GM21390 (cell line): Measurements from ENCODE around the gene C1orf53.
A peak's percentile ranks its signal among the peaks of the same experiment; 100 is the strongest.
"Not testable (repeated sequence)": the region's sequence is repeated elsewhere in the genome, so short reads cannot be mapped to it uniquely, and the experiment has no call there.

Source experiments
- ATAC-seq: cut with Tn5 transposase; IDR thresholded peaks from one replicate; pipeline ENCODE4 v1.9.1; 2021; ENCODE audit not compliant: unreplicated experiment

Gene C1orf53

GRCh38 chr1:197902454-197903195 lies at the start of gene C1orf53:
C1orf53 (plus strand) TSS chr1:197902630; CDS start chr1:197902650, 20 bp downstream.
- ATAC-seq: peak; percentile 97

- not testable (repeated sequence) for ATAC-seq
Observed at GRCh38 chr1:197855751-197856150, 46.7 kb upstream of the C1orf53 start.

GRCh38 chr1:197857477-197857876 lies 45.0 kb upstream of the C1orf53 start:
- no peak for ATAC-seq

GRCh38 chr1:197859024-197859423 lies 43.4 kb upstream of the C1orf53 start:
- ATAC-seq: no peak

GRCh38 chr1:197862221-197862620 lies 40.2 kb upstream of the C1orf53 start:
- ATAC-seq: no peak

- ATAC-seq: no peak
Observed at GRCh38 chr1:197862671-197863070, 39.8 kb upstream of the C1orf53 start.

GRCh38 chr1:197865809-197866208 lies 36.6 kb upstream of the C1orf53 start:
- no peak for ATAC-seq

- peak; percentile 95 for ATAC-seq
Observed at GRCh38 chr1:197868751-197869489, 33.5 kb upstream of the C1orf53 start.

- ATAC-seq: no peak
Observed at GRCh38 chr1:197869490-197870077, 32.8 kb upstream of the C1orf53 start.

GRCh38 chr1:197876894-197877293 lies 25.5 kb upstream of the C1orf53 start:
- ATAC-seq: no peak

- ATAC-seq: not testable (repeated sequence)
Observed at GRCh38 chr1:197880385-197880784, 22.0 kb upstream of the C1orf53 start.

GRCh38 chr1:197882241-197882640 lies 20.2 kb upstream of the C1orf53 start:
- ATAC-seq: not testable (repeated sequence)

- no peak for ATAC-seq
Observed at GRCh38 chr1:197884173-197884572, 18.3 kb upstream of the C1orf53 start.

- no peak for ATAC-seq
Observed at GRCh38 chr1:197890936-197891335, 11.5 kb upstream of the C1orf53 start.

GRCh38 chr1:197892684-197893083 lies 9.7 kb upstream of the C1orf53 start:
- no peak for ATAC-seq

- ATAC-seq: no peak
Observed at GRCh38 chr1:197896301-197896700, 6.1 kb upstream of the C1orf53 start.

GRCh38 chr1:197899037-197899436 lies 3.4 kb upstream of the C1orf53 start:
- ATAC-seq: no peak

GRCh38 chr1:197902131-197902453 lies 338 bp upstream of the C1orf53 start:
- ATAC-seq: no peak

GRCh38 chr1:197903196-197903514 lies 725 bp downstream of the C1orf53 start:
- ATAC-seq: no peak

GRCh38 chr1:197904126-197904787 lies 1.8 kb downstream of the C1orf53 start:
- ATAC-seq: no peak

GRCh38 chr1:197905699-197906351 lies 3.4 kb downstream of the C1orf53 start:
- ATAC-seq: no peak
